Ramos (cell line): Measurements from ENCODE around the gene INPP4A.

ENCODE experiments used
- in situ Hi-C: fragments of 300-500 bp; cut with MboI; formaldehyde crosslinking; loops from one replicate; pipeline ENCODE4 v1.14.3; 2022; ENCODE audit warnings: low sequenced_read_pairs; ENCODE audit not compliant: unreplicated experiment

Gene INPP4A

GRCh38 chr2:98604547-98604946, 159.9 kb downstream of the INPP4A start:
- in situ Hi-C loops = loop anchor here (10.0 kb wide), 1 partner anchor 190 kb away; no protein-coding TSS in a partner anchor

DNA sequence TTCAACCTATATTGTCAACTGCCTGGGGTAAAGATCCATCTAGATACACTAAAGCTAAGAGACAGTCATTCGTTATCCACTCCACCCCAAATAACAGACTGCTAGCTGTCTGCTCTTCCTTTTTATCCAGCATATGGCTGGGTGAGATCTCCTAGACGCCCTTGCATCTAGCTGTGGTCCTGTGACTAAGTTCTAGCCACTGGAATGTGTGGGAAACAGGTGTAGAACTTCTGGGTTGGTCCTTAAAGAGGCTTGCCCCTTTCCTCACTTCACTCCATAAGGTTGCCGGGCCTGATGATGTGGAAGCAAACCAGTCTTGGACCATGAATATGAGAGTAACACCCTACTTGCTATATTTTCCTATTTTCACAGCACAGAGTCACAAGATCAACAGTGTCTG, 160.4 kb downstream of the INPP4A start:
- in situ Hi-C loops = loop anchor here (10.0 kb wide), 1 partner anchor 190 kb away; no protein-coding TSS in a partner anchor

DNA sequence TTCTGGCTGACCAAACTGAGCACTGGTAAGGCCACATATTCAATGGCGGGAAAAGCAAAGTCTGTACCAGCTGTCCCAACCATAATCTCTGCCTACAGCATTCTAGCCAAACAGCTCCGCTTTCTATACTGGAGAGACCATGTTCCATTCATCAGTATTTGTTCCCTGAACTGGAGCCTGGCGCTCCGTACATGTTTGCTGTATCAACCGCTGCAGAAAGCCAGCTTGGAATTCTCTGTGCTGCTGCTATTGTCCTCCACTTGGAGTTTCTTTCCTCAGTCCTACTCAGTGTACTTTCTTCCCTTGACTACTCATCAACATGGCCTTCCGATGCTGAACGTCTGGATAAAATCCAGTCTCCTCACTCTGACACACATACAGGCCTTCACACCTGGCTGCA, 161.8 kb downstream of the INPP4A start:
- in situ Hi-C loops = loop anchor here (10.0 kb wide), 1 partner anchor 192 kb away; no protein-coding TSS in a partner anchor

DNA sequence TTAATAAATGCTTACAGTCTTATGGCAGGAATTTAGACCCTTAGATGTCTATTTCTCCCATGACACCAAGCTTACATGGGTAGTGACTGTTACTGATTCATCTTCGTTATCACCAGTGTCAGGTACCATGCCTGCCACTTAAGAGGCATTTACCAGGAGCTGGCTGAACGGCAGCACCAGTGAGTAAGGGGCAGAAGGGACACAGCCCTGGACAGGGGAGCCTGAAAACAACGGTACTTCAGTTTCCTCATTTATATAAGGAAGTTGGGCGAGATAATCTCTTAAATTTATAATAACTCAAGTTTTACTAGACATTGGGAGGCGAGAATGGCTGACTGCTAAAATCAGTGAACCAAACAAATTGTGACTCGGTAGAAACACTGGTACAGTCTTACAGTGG, 162.4 kb downstream of the INPP4A start:
- in situ Hi-C loops = loop anchor here (10.0 kb wide), 1 partner anchor 192 kb away; no protein-coding TSS in a partner anchor

- in situ Hi-C loops = loop anchor here (10.0 kb wide), 1 partner anchor 193 kb away; no protein-coding TSS in a partner anchor
Measured at GRCh38 chr2:98607741-98608115, 163.1 kb downstream of the INPP4A start.

GRCh38 chr2:98608116-98608961, 163.7 kb downstream of the INPP4A start, which contains the start of the genes COA5 and UNC50:
Gene COA5, minus strand, starts transcription at chr2:98608512. Its CDS starts 107 bp downstream, at chr2:98608405.
Gene UNC50, plus strand, starts transcription at chr2:98608589. Its CDS starts 1,171 bp downstream, at chr2:98609760.
- in situ Hi-C loops = loop anchor here (10.0 kb wide), 1 partner anchor 194 kb away; no protein-coding TSS in a partner anchor

DNA sequence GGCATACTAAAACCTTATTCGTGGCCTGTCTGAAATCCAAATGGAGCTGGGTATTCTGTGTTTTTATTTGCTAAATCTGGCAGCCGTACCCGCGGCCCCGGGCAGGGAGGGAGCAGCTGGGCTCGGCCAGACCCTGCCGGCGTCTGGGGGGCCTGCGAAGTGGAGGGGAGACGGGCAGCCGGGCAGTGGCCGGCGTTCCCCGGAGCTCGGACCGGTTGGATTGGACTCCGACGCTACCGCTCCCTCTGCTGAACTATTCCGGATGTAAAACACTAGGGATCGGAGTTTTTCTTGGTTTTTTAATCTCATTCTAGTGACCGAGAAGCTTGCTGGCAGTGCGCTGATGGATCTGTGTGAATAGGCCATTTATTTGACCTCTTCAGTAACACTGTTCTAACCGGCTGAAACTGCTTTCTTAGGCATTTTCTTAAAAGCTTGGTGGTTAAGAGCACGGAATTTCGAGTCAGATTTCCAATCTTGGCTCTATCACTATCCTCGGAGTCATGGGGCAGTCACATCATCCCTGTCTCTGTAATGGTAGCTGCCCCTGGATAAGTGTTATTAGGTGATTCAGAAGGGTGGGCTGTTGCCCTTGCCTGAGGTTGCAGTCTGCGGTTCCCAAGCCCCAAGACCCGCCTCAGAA, 164.4 kb downstream of the INPP4A start:
- in situ Hi-C loops = loop anchor here (10.0 kb wide), 1 partner anchor 194 kb away; no protein-coding TSS in a partner anchor

DNA sequence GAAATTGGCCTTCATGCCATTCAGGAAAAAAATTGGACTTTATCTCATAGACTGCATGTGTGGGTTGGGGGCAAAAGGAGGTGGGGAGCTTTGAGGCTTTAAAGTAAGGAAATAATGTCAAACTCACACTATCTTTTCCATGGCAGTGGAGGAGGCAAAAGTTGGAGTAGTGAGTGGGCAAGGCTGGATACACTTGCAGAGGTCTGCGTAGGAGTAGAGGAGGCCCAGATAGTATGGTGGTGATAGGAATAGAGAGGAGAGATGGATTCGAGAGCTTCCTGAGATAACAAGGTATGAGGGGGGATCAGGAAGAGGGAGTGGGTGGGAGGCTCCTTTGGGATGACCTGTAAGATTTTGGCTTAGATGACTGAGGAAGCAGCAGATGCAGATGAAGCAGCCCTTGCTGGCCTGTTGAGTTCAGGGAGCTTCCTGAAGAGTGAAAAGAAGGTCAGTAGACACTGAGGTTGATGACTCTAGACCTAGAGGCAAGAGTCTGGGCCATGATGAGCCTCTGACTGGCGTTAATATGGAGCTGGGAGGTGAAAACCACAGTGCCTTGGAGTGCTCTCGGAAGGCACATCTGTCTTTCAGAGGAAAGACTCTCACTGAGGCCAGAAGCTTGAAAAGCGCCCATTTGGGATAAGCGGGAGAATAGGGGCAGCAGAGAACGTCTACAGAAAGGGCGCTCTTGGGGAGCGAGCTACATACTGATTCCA, 169.5 kb downstream of the INPP4A start:
- in situ Hi-C loops = no loop called here

DNA sequence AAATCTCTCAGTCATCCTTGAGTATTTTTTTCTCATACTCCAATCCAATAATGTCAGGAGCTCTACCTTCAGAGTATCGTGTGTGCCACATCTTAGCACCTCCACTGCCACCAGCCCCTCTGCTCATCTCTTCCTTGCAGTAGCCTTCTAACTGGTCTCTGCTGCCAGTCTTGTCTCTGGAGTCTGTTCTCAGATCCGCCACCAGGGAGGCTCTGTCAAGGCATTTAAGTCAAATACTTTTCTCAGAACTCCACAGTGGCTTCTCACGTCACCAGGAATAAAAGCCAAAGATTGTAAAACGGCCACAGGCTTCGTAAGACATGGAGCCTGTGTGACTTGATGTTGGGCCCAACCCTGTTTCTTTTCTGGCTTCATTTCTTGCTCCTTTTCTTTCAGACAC, 170.8 kb downstream of the INPP4A start:
- in situ Hi-C loops = no loop called here

DNA sequence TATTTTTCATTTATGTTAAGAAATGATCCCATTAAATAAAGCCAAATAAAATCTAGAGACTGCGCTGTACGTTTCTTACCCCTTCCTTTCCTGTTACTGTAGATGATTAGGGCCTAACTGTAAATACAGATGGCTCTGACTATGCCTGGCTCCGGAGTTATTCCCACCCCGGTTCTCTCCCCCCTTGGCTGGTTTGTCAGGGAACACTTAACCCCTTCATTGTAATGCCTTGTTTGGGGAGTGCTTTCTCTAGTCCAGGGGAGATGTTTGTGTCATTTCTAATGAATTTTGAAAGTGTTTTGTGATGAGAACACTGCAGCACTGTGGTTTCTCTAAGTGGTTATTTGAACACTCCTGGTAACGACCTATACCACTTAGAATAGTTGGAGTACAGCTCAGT, 172.5 kb downstream of the INPP4A start:
- in situ Hi-C loops = no loop called here

GRCh38 chr2:98623657-98624056, 179.0 kb downstream of the INPP4A start:
- in situ Hi-C loops = no loop called here

DNA sequence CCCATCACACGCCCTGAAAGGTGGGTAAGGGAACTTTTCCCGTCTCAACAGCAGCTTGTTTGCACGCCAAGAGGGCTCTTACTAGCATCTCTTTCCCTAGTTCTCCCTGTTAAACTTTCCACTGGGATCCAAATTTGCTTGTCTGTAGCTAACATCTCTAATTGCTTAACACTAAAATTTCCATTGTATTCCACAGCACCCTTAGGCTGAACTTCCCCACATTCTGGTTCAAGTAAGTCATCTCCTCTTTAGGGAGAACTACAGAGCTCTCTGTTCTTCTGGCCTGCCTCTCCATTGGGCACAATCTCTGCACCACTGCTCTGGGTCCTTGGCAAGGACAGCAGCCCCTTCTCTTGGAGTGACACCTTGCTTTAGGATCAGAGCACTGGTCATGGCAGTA, 187.7 kb downstream of the INPP4A start:
- in situ Hi-C loops = no loop called here

DNA sequence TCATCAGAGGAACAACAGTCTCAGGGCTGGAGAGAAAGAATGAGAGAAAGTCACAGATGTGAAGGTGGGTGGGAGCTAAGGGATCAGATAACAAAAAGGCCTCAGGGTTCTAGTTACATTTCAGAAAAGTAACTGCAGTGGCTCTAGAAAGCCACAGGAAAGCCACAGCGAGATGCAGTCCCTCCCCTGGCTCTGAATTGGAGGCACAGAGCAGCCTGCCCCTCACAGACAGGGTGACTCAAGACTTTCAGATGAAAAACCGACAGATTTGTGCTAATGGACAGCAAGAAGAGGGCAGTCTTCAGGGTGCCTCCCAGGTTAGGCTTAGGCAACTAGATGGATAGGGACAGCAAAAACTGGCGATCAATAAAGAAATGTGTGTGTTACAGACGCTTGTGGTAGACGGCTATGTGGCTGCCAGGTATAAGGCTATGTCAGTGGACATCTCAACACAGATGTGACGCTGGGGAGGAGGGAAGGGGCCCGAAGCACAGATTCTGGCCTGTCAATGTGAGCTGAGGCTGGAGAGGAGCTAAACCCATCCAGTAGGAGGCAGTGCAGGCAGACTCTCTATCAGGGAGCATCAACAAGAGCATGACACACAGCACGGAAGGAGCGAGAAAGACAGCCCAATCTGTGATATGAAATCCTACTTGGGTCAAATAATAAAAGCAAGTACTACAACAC, 189.9 kb downstream of the INPP4A start:
- in situ Hi-C loops = no loop called here

DNA sequence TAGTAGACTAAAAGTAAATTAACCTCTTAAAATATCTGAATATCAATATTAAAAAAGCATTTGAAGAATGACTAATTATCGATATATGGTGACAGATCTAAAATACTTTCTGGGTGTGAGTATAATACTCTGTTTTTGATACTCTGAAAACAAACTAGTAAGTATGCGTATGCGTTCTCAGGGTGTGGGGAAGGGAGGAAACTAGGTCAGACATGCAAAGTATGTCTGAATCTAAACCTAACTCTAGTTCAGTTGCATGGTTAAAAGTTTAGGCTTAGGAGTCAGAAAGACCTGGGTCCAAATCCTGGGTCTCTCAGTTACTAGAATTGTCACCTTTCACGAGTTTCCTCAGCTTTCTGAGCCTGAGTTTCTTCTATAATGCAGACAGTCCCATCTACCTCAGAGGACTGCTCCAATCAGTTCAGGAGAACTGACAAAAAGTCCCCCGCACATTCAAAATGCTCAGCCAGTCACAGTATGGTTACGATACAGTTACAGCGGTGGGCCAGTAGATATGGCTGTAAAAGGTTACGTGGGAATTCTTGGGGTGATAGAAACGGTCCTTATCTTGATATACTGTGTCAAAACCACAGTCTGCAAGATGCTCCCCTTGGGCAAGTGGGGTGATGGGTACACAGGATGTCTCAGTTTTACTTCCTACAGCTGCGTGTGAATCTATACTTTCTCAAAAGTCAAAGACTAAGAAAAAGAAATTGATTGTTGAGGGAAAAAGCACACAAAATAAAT, 192.9 kb downstream of the INPP4A start:
- in situ Hi-C loops = no loop called here

- in situ Hi-C loops = loop anchor here (10.0 kb wide), 1 partner anchor 421 kb away; no protein-coding TSS in a partner anchor
Measured at GRCh38 chr2:98643496-98644100, 198.9 kb downstream of the INPP4A start.
